ENCODE data around the gene MNAT1.

MNAT1 gene

GRCh38 chr14:61019537-61019936, 285.0 kb downstream of the MNAT1 start:
- ChIA-PET POLR2A (interaction anchor here (0.6 kb wide), 1 partner anchor 380 kb away, joined by 4 read pairs; no protein-coding TSS in a partner anchor), CTCF (interaction anchor here (1.1 to 1.4 kb wide), 2 partner anchors 22 to 394 kb away, joined by 3 read pairs; no protein-coding TSS in a partner anchor)
- Histone ChIP-seq H3K4me1 (ENCODE audit: control extremely low read depth in 1 of 4, control insufficient read depth in 4 of 4, insufficient read depth in 4 of 4, low read length in 3 of 4) (no peaks in the 10 kb centered on the region), H3K9me3 (ENCODE audit: control extremely low read depth in 1 of 5, control insufficient read depth in 4 of 5, insufficient read depth in 2 of 5, low read depth in 1 of 5, low read length in 4 of 5) (peaks cover 0 to 6% (median 0%) of the 10 kb centered on the region in 5 experiments), H3K36me3 (ENCODE audit: control insufficient read depth in 4 of 4, insufficient read depth in 4 of 4, low read length in 3 of 4) (no peaks in the 10 kb centered on the region), H3K4me3 (ENCODE audit: control insufficient read depth in 1 of 7, extremely low read depth in 1 of 7, insufficient read depth in 4 of 7, low read depth in 2 of 7, low read length in 6 of 7) (no peak overlapping the region), H3K27me3 (replicated peaks in 2 of 5; ENCODE audit: control insufficient read depth in 4 of 5, insufficient read depth in 5 of 5, low read length in 4 of 5) (no peaks in the 10 kb centered on the region), H3K27ac (ENCODE audit: insufficient read depth in 1 of 2, low read depth in 1 of 2, low read length in 2 of 2, poor library complexity in 1 of 2, severe bottlenecking in 2 of 2) (no peak overlapping the region)
- no CpG with 5 or more reads among the region's 1 CpG for WGBS (ENCODE audit: insufficient coverage)
- no peak for DNase-seq

All from common myeloid progenitor, CD34-positive (primary cell).